Activated CD8-positive, alpha-beta memory T cell treated with anti-CD3 and anti-CD28 coated beads, Interleukin-2, amount 10 ng/mL, durations not matched to agents 7 days and 5 days (primary cell): ENCODE data around the gene SUCLG1. TPM values are rescaled to one million over a fixed set of nuclear protein-coding genes. Genes with fewer than 3 reads are reported as not detected.
"Not testable (repeated sequence)": the region's sequence is repeated elsewhere in the genome, so short reads cannot be mapped to it uniquely, and the experiment has no call there.

Experiments used
- ATAC-seq: fragments of 150-1000 bp; cut with Tn5 transposase; one replicate; pipeline ENCODE4 v1.10.0; 2021; ENCODE audit warnings: moderate library complexity
- CTCF ChIA-PET: fragments of 350-600 bp; sonication (Branson Sonifier 250); formaldehyde crosslinking; loops from one replicate; lab custom pipeline; 2021; ENCODE audit warnings: antibody characterized with exemption; lab: Charles Lee
- DNase-seq: peaks from one replicate; pipeline ENCODE4 v3.0.0-alpha.2; 2020
- H3K27ac Mint-ChIP-seq: one replicate; pipeline ENCODE4 v1.8.0; 2021; ENCODE audit warnings: mild to moderate bottlenecking, mixed read lengths
- H3K27me3 Mint-ChIP-seq: one replicate; pipeline ENCODE4 v1.8.0; 2021; ENCODE audit warnings: mixed read lengths
- H3K36me3 Mint-ChIP-seq: one replicate; pipeline ENCODE4 v1.8.0; 2021; ENCODE audit warnings: mild to moderate bottlenecking, mixed read lengths
- H3K4me1 Mint-ChIP-seq: one replicate; pipeline ENCODE4 v1.8.0; 2021; ENCODE audit warnings: mixed read lengths
- H3K4me3 Mint-ChIP-seq: one replicate; pipeline ENCODE4 v1.8.0; 2021; ENCODE audit warnings: mild to moderate bottlenecking, moderate library complexity, mixed read lengths
- H3K9me3 Mint-ChIP-seq: one replicate; pipeline ENCODE4 v1.8.0; 2022; ENCODE audit warnings: low read depth, mixed read lengths
- total RNA-seq, 2 experiments: library from RNA; stranded (reverse); gene quantifications; one replicate each; pipeline ENCODE4 v1.2.3, GENCODE V29; 2021

Gene SUCLG1
- total RNA-seq, 2 experiments from 2014 or later: 72.3 to 76.2 TPM

- H3K4me3 Mint-ChIP-seq: no peak overlapping the region
- no peaks in the 10 kb centered on the region for H3K27me3 Mint-ChIP-seq
- no peak overlapping the region for H3K27ac Mint-ChIP-seq
- CTCF ChIA-PET: interaction anchor here (1.3 kb wide), 1 partner anchor 114 kb away, joined by 3 read pairs; no protein-coding TSS in a partner anchor
- H3K9me3 Mint-ChIP-seq: no peaks in the 10 kb centered on the region
- H3K36me3 Mint-ChIP-seq: peaks cover 29% of the 10 kb centered on the region
- ATAC-seq: no peak
- DNase-seq: no peak
- H3K4me1 Mint-ChIP-seq: peaks cover 2% of the 10 kb centered on the region
Measured at GRCh38 chr2:84427235-84428138, 31.6 kb downstream of the SUCLG1 start.

GRCh38 chr2:84425310-84425709, 33.8 kb downstream of the SUCLG1 start:
- peaks cover 18% of the 10 kb centered on the region for H3K36me3 Mint-ChIP-seq
- no peaks in the 10 kb centered on the region for H3K9me3 Mint-ChIP-seq
- H3K4me1 Mint-ChIP-seq: peaks cover 2% of the 10 kb centered on the region
- no peak for ATAC-seq
- CTCF ChIA-PET: interaction anchor here (2.0 kb wide), 1 partner anchor 34 kb away, joined by 4 read pairs; the partner anchor contains the start of gene SUCLG1
- no peaks in the 10 kb centered on the region for H3K27me3 Mint-ChIP-seq
- DNase-seq: no peak
- no peak overlapping the region for H3K4me3 Mint-ChIP-seq
- no peak overlapping the region for H3K27ac Mint-ChIP-seq

GRCh38 chr2:84424152-84424551, 34.9 kb downstream of the SUCLG1 start:
- no peak for DNase-seq
- H3K4me3 Mint-ChIP-seq: no peak overlapping the region
- no peaks in the 10 kb centered on the region for H3K9me3 Mint-ChIP-seq
- H3K4me1 Mint-ChIP-seq: peaks cover 2% of the 10 kb centered on the region
- ATAC-seq: no peak
- H3K27ac Mint-ChIP-seq: no peak overlapping the region
- H3K36me3 Mint-ChIP-seq: peaks cover 11% of the 10 kb centered on the region
- no peaks in the 10 kb centered on the region for H3K27me3 Mint-ChIP-seq
- CTCF ChIA-PET: interaction anchor here (1.0 to 2.0 kb wide), 3 partner anchors 11 to 401 kb away, joined by 3 to 4 read pairs (median 3); partner anchors contain the start of gene SUCLG1

GRCh38 chr2:84421791-84422190, 37.3 kb downstream of the SUCLG1 start:
- CTCF ChIA-PET: no interaction called here
- no peaks in the 10 kb centered on the region for H3K9me3 Mint-ChIP-seq
- no peak for ATAC-seq

DNA sequence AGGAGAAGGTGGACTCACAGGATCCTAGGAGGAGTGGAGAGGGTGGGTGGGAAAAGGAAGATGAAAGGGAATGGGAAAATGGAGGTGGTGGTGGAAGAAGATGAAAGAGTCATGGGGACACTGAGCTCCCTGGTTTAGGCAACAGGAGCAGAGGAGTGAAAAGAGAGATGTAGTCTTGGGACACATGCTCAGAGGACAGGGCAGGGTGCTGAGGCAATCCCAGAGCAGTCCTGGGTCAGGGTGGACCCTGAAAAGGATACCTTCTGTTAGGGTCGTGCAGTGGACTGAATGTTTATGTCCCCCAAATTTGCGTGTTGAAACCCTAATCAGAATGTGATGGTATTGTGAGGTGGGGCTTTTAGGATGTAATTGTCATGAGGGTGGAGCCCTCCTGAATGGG, 37.9 kb downstream of the SUCLG1 start:
- Mint-ChIP-seq H3K27me3 (no peaks in the 10 kb centered on the region), H3K4me3 (no peak overlapping the region), H3K9me3 (no peaks in the 10 kb centered on the region), H3K27ac (no peak overlapping the region), H3K36me3 (peaks cover 11% of the 10 kb centered on the region), H3K4me1 (peaks cover 14% of the 10 kb centered on the region)
- CTCF ChIA-PET: no interaction called here
- DNase-seq (no peak), ATAC-seq (no peak)

More at GRCh38 chr2:84421791-84422190, 37.3 kb downstream of the SUCLG1 start:
- Mint-ChIP-seq H3K27ac (no peak overlapping the region), H3K36me3 (peaks cover 11% of the 10 kb centered on the region), H3K4me1 (peaks cover 14% of the 10 kb centered on the region), H3K4me3 (no peak overlapping the region), H3K27me3 (no peaks in the 10 kb centered on the region)
- no peak for DNase-seq

- H3K9me3 Mint-ChIP-seq: no peaks in the 10 kb centered on the region
- peak; percentile 49 for DNase-seq
- H3K27me3 Mint-ChIP-seq: no peaks in the 10 kb centered on the region
- peak; percentile 83 for ATAC-seq
- H3K4me3 Mint-ChIP-seq: no peak overlapping the region
- H3K36me3 Mint-ChIP-seq: no peaks in the 10 kb centered on the region
- CTCF ChIA-PET: interaction anchor here (0.9 to 1.3 kb wide), 2 partner anchors 9 kb away, joined by 3 to 5 read pairs; no protein-coding TSS in a partner anchor
- peaks cover 12% of the 10 kb centered on the region for H3K4me1 Mint-ChIP-seq
- peak overlapping the region; percentile 64 for H3K27ac Mint-ChIP-seq
Measured at GRCh38 chr2:84417453-84418145, 41.5 kb downstream of the SUCLG1 start.

GRCh38 chr2:84409531-84409930, 49.5 kb downstream of the SUCLG1 start:
- H3K27me3 Mint-ChIP-seq: peaks cover 6% of the 10 kb centered on the region
- no peaks in the 10 kb centered on the region for H3K9me3 Mint-ChIP-seq
- no peaks in the 10 kb centered on the region for H3K4me1 Mint-ChIP-seq
- DNase-seq (no peak), ATAC-seq (no peak)
- CTCF ChIA-PET: no interaction called here
- H3K27ac Mint-ChIP-seq: no peak overlapping the region
- no peak overlapping the region for H3K4me3 Mint-ChIP-seq
- H3K36me3 Mint-ChIP-seq: no peaks in the 10 kb centered on the region

DNA sequence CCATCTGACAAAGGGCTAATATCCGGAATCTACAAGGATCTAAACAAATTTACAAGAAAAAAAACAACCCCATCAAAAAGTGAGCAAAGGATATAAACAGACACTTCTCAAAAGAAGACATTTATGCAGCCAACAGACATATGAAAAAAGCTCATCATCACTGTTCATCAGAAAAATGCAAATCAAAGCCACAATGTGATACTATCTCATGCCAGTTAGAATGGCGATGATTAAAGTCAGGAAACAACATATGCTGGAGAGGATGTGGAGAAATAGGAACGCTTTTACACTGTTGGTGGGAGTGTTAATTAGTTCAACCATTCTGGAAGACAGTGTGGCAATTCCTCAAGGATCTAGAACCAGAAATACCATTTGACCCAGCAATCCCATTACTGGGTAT, 57.0 kb downstream of the SUCLG1 start:
- DNase-seq, ATAC-seq, H3K4me3 Mint-ChIP-seq, H3K4me1 Mint-ChIP-seq, H3K27ac Mint-ChIP-seq, H3K9me3 Mint-ChIP-seq, H3K36me3 Mint-ChIP-seq, CTCF ChIA-PET: not testable (repeated sequence)
- H3K27me3 Mint-ChIP-seq: peaks cover 19% of the 10 kb centered on the region

- CTCF ChIA-PET, DNase-seq, H3K4me3 Mint-ChIP-seq, ATAC-seq, H3K27ac Mint-ChIP-seq, H3K36me3 Mint-ChIP-seq, H3K4me1 Mint-ChIP-seq, H3K9me3 Mint-ChIP-seq: not testable (repeated sequence)
- H3K27me3 Mint-ChIP-seq: peaks cover 14% of the 10 kb centered on the region
Measured at GRCh38 chr2:84399839-84400238, 59.2 kb downstream of the SUCLG1 start.

DNA sequence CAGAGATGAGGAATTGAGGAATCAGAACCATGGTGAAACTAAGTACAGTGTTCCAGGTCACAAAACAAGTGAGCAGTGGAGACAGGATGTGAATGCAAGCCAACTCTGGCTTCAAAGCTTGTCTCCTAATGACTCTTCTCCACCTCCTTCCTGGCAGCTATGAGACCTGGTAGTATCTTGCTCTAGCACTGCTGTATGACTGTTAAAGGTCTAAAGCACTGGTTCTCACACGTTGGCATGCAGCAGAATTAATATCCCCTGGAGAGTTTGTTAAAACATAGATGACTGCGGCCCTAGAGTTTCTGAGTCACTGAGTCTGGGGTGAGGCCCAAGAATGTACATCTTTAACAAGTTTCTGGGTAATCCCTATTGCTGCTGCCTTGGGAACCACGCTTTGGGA, 63.3 kb downstream of the SUCLG1 start:
- peaks cover 3% of the 10 kb centered on the region for H3K27me3 Mint-ChIP-seq
- H3K4me3 Mint-ChIP-seq: no peak overlapping the region
- peaks cover 1% of the 10 kb centered on the region for H3K36me3 Mint-ChIP-seq
- H3K27ac Mint-ChIP-seq: no peak overlapping the region
- peaks cover 3% of the 10 kb centered on the region for H3K9me3 Mint-ChIP-seq
- CTCF ChIA-PET: no interaction called here
- no peak for DNase-seq
- ATAC-seq: no peak
- H3K4me1 Mint-ChIP-seq: no peaks in the 10 kb centered on the region

- H3K27me3 Mint-ChIP-seq: peaks cover 3% of the 10 kb centered on the region
- no peak overlapping the region for H3K4me3 Mint-ChIP-seq
- ATAC-seq: no peak
- CTCF ChIA-PET: no interaction called here
- no peak overlapping the region for H3K27ac Mint-ChIP-seq
- H3K36me3 Mint-ChIP-seq: peaks cover 1% of the 10 kb centered on the region
- no peaks in the 10 kb centered on the region for H3K4me1 Mint-ChIP-seq
- H3K9me3 Mint-ChIP-seq: peaks cover 3% of the 10 kb centered on the region
- DNase-seq: no peak
Measured at GRCh38 chr2:84394628-84395027, 64.5 kb downstream of the SUCLG1 start.

GRCh38 chr2:84393829-84394228, 65.3 kb downstream of the SUCLG1 start:
- ATAC-seq: no peak
- Mint-ChIP-seq H3K4me3 (no peak overlapping the region), H3K36me3 (peaks cover 1% of the 10 kb centered on the region), H3K27ac (no peak overlapping the region), H3K27me3 (peaks cover 5% of the 10 kb centered on the region), H3K9me3 (peaks cover 3% of the 10 kb centered on the region), H3K4me1 (no peaks in the 10 kb centered on the region)
- CTCF ChIA-PET: no interaction called here
- DNase-seq: no peak

- H3K36me3 Mint-ChIP-seq: peaks cover 1% of the 10 kb centered on the region
- H3K27ac Mint-ChIP-seq: no peak overlapping the region
- H3K27me3 Mint-ChIP-seq: peaks cover 34% of the 10 kb centered on the region
- CTCF ChIA-PET: no interaction called here
- H3K4me1 Mint-ChIP-seq: no peaks in the 10 kb centered on the region
- no peak overlapping the region for H3K4me3 Mint-ChIP-seq
- peaks cover 3% of the 10 kb centered on the region for H3K9me3 Mint-ChIP-seq
- ATAC-seq (no peak), DNase-seq (no peak)
Measured at GRCh38 chr2:84389794-84390193, 69.3 kb downstream of the SUCLG1 start.
